ENCODE results near the gene EIF5A. TPM values are rescaled to one million over a fixed set of nuclear protein-coding genes. Genes with fewer than 3 reads are reported as not detected.

EIF5A gene
- total RNA-seq, 3 donors from 2014 or later, result 151 to 172 (median 163) TPM

GRCh38 chr17:7281953-7282751 lies 25.3 kb upstream of the EIF5A start:
- H3K27ac ChIP-seq, result peak overlapping the region; percentile 39 to 80
- TF ChIP-seq POLR2AphosphoS5 (IDR thresholded peaks at IDR 0.05), result peak in 1 of 3 donors; percentile 13
- TF ChIP-seq POLR2A (IDR thresholded peaks at IDR 0.05), result no peak
- TF ChIP-seq CTCF (IDR thresholded peaks at IDR 0.05), result no peak
- H3K36me3 ChIP-seq, result no peaks in the 10 kb centered on the region
- peaks cover 5 to 11% of the 10 kb centered on the region in 2 donors for H3K4me1 ChIP-seq
- no peaks in the 10 kb centered on the region for H3K27me3 ChIP-seq
- no peaks in the 10 kb centered on the region for H3K9me3 ChIP-seq
- intact Hi-C loops (cut with DNase I; ENCODE audit: low total_unique reads), result loop anchor here (2.0 kb wide), 2 partner anchors 13 to 79 kb away; partner anchors contain the start of gene YBX2
- DNase-seq (ENCODE audit: low spot score in 2 of 2), result no peak
- H3K4me3 ChIP-seq, result peak overlapping the region; percentile 42 to 67 (median 52)

GRCh38 chr17:7282752-7283321 lies 24.6 kb upstream of the EIF5A start:
- intact Hi-C loops (cut with DNase I; ENCODE audit: low total_unique reads), result no loop called here
- H3K27me3 ChIP-seq, result no peaks in the 10 kb centered on the region
- no peak for DNase-seq (ENCODE audit: low spot score in 2 of 2)
- TF ChIP-seq POLR2AphosphoS5 (IDR thresholded peaks at IDR 0.05) (no peak), POLR2A (IDR thresholded peaks at IDR 0.05) (no peak), CTCF (IDR thresholded peaks at IDR 0.05) (no peak)
- H3K27ac ChIP-seq, result no peak overlapping the region
- no peaks in the 10 kb centered on the region for H3K36me3 ChIP-seq
- no peaks in the 10 kb centered on the region for H3K9me3 ChIP-seq
- peak overlapping the region in 2 of 3 donors; percentile 42 to 67 for H3K4me3 ChIP-seq
- H3K4me1 ChIP-seq, result peaks cover 5 to 11% of the 10 kb centered on the region in 2 donors

GRCh38 chr17:7283471-7284216 lies 23.8 kb upstream of the EIF5A start:
- intact Hi-C loops (cut with DNase I; ENCODE audit: low total_unique reads), result no loop called here

GRCh38 chr17:7284911-7285310 lies 22.5 kb upstream of the EIF5A start:
- Histone ChIP-seq H3K4me3 (no peak overlapping the region), H3K27me3 (no peaks in the 10 kb centered on the region), H3K4me1 (peaks cover 5 to 11% of the 10 kb centered on the region in 2 donors), H3K27ac (no peak overlapping the region), H3K9me3 (no peaks in the 10 kb centered on the region), H3K36me3 (no peaks in the 10 kb centered on the region)
- no peak for TF ChIP-seq POLR2A (IDR thresholded peaks at IDR 0.05)
- DNase-seq (ENCODE audit: low spot score in 2 of 2), result no peak
- intact Hi-C loops (cut with DNase I; ENCODE audit: low total_unique reads), result no loop called here

More at GRCh38 chr17:7283471-7284216, 23.8 kb upstream of the EIF5A start:
- TF ChIP-seq POLR2A (IDR thresholded peaks at IDR 0.05), result no peak
- no peak for TF ChIP-seq CTCF (IDR thresholded peaks at IDR 0.05)
- no peak for TF ChIP-seq POLR2AphosphoS5 (IDR thresholded peaks at IDR 0.05)
- H3K36me3 ChIP-seq, result no peaks in the 10 kb centered on the region
- DNase-seq (ENCODE audit: low spot score in 2 of 2), result no peak
- H3K27me3 ChIP-seq, result no peaks in the 10 kb centered on the region
- H3K4me1 ChIP-seq, result peaks cover 5 to 11% of the 10 kb centered on the region in 2 donors
- no peaks in the 10 kb centered on the region for H3K9me3 ChIP-seq
- no peak overlapping the region for H3K4me3 ChIP-seq
- H3K27ac ChIP-seq, result no peak overlapping the region

GRCh38 chr17:7285679-7286078 lies 21.7 kb upstream of the EIF5A start:
- Histone ChIP-seq H3K27ac (no peak overlapping the region), H3K4me1 (peaks cover 5 to 11% of the 10 kb centered on the region in 2 donors)
- intact Hi-C loops (cut with DNase I; ENCODE audit: low total_unique reads), result no loop called here

More at GRCh38 chr17:7285679-7286078, 21.7 kb upstream of the EIF5A start:
- H3K36me3 ChIP-seq, result no peaks in the 10 kb centered on the region
- no peaks in the 10 kb centered on the region for H3K9me3 ChIP-seq
- no peaks in the 10 kb centered on the region for H3K27me3 ChIP-seq
- TF ChIP-seq POLR2AphosphoS5 (IDR thresholded peaks at IDR 0.05) (no peak), CTCF (IDR thresholded peaks at IDR 0.05) (no peak), POLR2A (IDR thresholded peaks at IDR 0.05) (no peak)
- DNase-seq (ENCODE audit: low spot score in 2 of 2), result no peak
- H3K4me3 ChIP-seq, result no peak overlapping the region

All from breast epithelium (tissue), 4 donors.